C4-2B (cell line): ENCODE results near the gene HDGFL3.

Experiments used
- CTCF ChIP-seq: fragments of 450-650 bp; conservative IDR thresholded peaks from 2 replicates; pipeline ENCODE4 v1.5.1; 2017; ENCODE audit warnings: mild to moderate bottlenecking
- ZFX ChIP-seq: fragments of 450-650 bp; IDR thresholded peaks from 2 replicates; pipeline ENCODE4 v1.6.1; 2017

GRCh38 chr15:83082730-83083386 is 124.8 kb downstream of the HDGFL3 start:
- TF ChIP-seq CTCF (no peak), ZFX (no peak)
